Body of pancreas (tissue), 4 donors: ENCODE measurements around the gene PTPRT. TPM values are rescaled to one million over a fixed set of nuclear protein-coding genes. Genes with fewer than 3 reads are reported as not detected.

Source experiments
- ATAC-seq: fragments of 150-250 bp; one replicate; pipeline ENCODE4 v1.9.1; 2016
- DNase-seq, 4 donors: peaks; one replicate each; pipeline ENCODE4 v3.0.0-alpha.2; 2019
- H3K27ac ChIP-seq, 4 donors: fragments of 200-600 bp; sonication (generic); 1 replicate in 3 of 4; 2 replicates in 1 of 4; pipeline versions ENCODE4 v1.5.1 to v1.6.1; 2016 to 2019; ENCODE audit warnings: mild to moderate bottlenecking in 1 of 4, mixed read lengths in 1 of 4, moderate library complexity in 1 of 4
- H3K27me3 ChIP-seq, 2 donors: fragments of 200-600 bp; sonication (generic); one replicate each; pipeline ENCODE4 v1.6.0; 2016; ENCODE audit warnings: mild to moderate bottlenecking in 1 of 2
- H3K36me3 ChIP-seq, 2 donors: fragments of 200-600 bp; sonication (generic); replicated peaks in 1 of 2; 2 replicates each; pipeline ENCODE4 v1.5.1; 2016; ENCODE audit warnings: low read depth in 2 of 2; ENCODE audit not compliant: insufficient read depth in 1 of 2
- H3K4me1 ChIP-seq: fragments of 200-600 bp; sonication (generic); one replicate; pipeline ENCODE4 v1.6.0; 2016
- H3K4me3 ChIP-seq, 2 donors: fragments of 200-600 bp; sonication (generic); 1 replicate in 1 of 2; 2 replicates in 1 of 2; pipeline ENCODE4 v1.5.1; 2016 to 2019
- H3K9me3 ChIP-seq, 3 donors: fragments of 200-600 bp; sonication (generic); 1 replicate in 2 of 3; 2 replicates in 1 of 3; pipeline ENCODE4 v1.5.1; 2016
- CTCF ChIP-seq, 7 experiments: fragments of 450-650 bp in 4 of 7; fragments of 200-600 bp in 3 of 7; sonication (generic) in 3 of 7; IDR thresholded peaks; one replicate each; pipeline ENCODE4 v1.5.1; 2016 to 2019; ENCODE audit warnings: antibody characterized with exemption in 7 of 7
- POLR2A ChIP-seq, 3 donors: fragments of 450-650 bp; IDR thresholded peaks; one replicate each; pipeline ENCODE4 v1.6.1; 2016; ENCODE audit warnings: antibody characterized with exemption in 3 of 3, mild to moderate bottlenecking in 2 of 3
- WGBS, 2 donors: methylation state at CpG; one replicate each; pipeline ENCODE4 v1.1.5; 2017; 5-methylcytosine and 5-hydroxymethylcytosine counted together
- intact Hi-C: fragments of 100-400 bp; cut with DNase I; formaldehyde crosslinking; loops from one replicate; pipeline ENCODE4 v1.15.1; 2023
- total RNA-seq, 2 donors: library from RNA; depleted of rRNA; stranded (reverse); fragments of >200 nt; gene quantifications; one replicate each; pipeline ENCODE4 v1.1.0, GENCODE V29; 2016

Gene PTPRT
- total RNA-seq, 2 donors from 2014 or later: 0.33 to 1.0 TPM

- H3K4me1 ChIP-seq: no peaks in the 10 kb centered on the region
- no peaks in the 10 kb centered on the region for H3K9me3 ChIP-seq
- H3K27ac ChIP-seq: no peak overlapping the region
- no peak for TF ChIP-seq POLR2A (IDR thresholded peaks at IDR 0.05)
- 79 to 81% methylated on average over 4 of the region's 4 CpGs for WGBS, 2 donors
- no peak for DNase-seq
- H3K36me3 ChIP-seq: no peaks in the 10 kb centered on the region
- intact Hi-C loops: no loop called here
- H3K4me3 ChIP-seq: no peak overlapping the region
- H3K27me3 ChIP-seq: no peaks in the 10 kb centered on the region
- ATAC-seq: no peak
Measured at GRCh38 chr20:42155586-42155985, 1034.1 kb downstream of the PTPRT start.

GRCh38 chr20:42152575-42152974 lies 1037.1 kb downstream of the PTPRT start:
- ATAC-seq (no peak), DNase-seq (no peak)
- Histone ChIP-seq H3K36me3 (no peaks in the 10 kb centered on the region), H3K4me1 (no peaks in the 10 kb centered on the region), H3K9me3 (no peaks in the 10 kb centered on the region), H3K27ac (no peak overlapping the region), H3K4me3 (no peak overlapping the region), H3K27me3 (no peaks in the 10 kb centered on the region)
- intact Hi-C loops: no loop called here
- no peak for TF ChIP-seq POLR2A (IDR thresholded peaks at IDR 0.05)
- no peak for TF ChIP-seq CTCF (IDR thresholded peaks at IDR 0.05)
- 57 to 71% methylated on average over 6 of the region's 6 CpGs for WGBS, 2 donors

- H3K9me3 ChIP-seq: no peaks in the 10 kb centered on the region
- no peak for TF ChIP-seq POLR2A (IDR thresholded peaks at IDR 0.05)
- TF ChIP-seq CTCF (IDR thresholded peaks at IDR 0.05): no peak
- H3K4me3 ChIP-seq: no peak overlapping the region
- intact Hi-C loops: no loop called here
- no peaks in the 10 kb centered on the region for H3K36me3 ChIP-seq
- no peak for ATAC-seq
- H3K27me3 ChIP-seq: no peaks in the 10 kb centered on the region
- WGBS, 2 donors: 71 to 78% methylated on average over 2 to 4 of the region's 4 CpGs
- no peaks in the 10 kb centered on the region for H3K4me1 ChIP-seq
- no peak overlapping the region for H3K27ac ChIP-seq
- DNase-seq: no peak
Measured at GRCh38 chr20:42150230-42150629, 1039.5 kb downstream of the PTPRT start.

- Histone ChIP-seq H3K9me3 (no peaks in the 10 kb centered on the region), H3K27me3 (no peaks in the 10 kb centered on the region), H3K4me1 (no peaks in the 10 kb centered on the region), H3K4me3 (no peak overlapping the region), H3K27ac (no peak overlapping the region), H3K36me3 (no peaks in the 10 kb centered on the region)
- intact Hi-C loops: no loop called here
- TF ChIP-seq CTCF (IDR thresholded peaks at IDR 0.05) (no peak), POLR2A (IDR thresholded peaks at IDR 0.05) (no peak)
- ATAC-seq: no peak
- 65 to 67% methylated on average over 4 of the region's 4 CpGs for WGBS, 2 donors
- DNase-seq: no peak
Measured at GRCh38 chr20:42138729-42139128, 1051.0 kb downstream of the PTPRT start.

- Histone ChIP-seq H3K4me1 (no peaks in the 10 kb centered on the region), H3K27me3 (no peaks in the 10 kb centered on the region), H3K36me3 (no peaks in the 10 kb centered on the region), H3K9me3 (no peaks in the 10 kb centered on the region), H3K27ac (no peak overlapping the region), H3K4me3 (no peak overlapping the region)
- intact Hi-C loops: no loop called here
- DNase-seq (no peak), ATAC-seq (no peak)
- TF ChIP-seq POLR2A (IDR thresholded peaks at IDR 0.05) (no peak), CTCF (IDR thresholded peaks at IDR 0.05) (no peak)
- 72 to 80% methylated on average over 5 of the region's 5 CpGs for WGBS, 2 donors
Measured at GRCh38 chr20:42134265-42135098, 1055.2 kb downstream of the PTPRT start.
